Neural cell (in vitro differentiated cells): ENCODE data around the gene LSM14A.

Experiments used
- EP300 ChIP-seq: fragments of 450-650 bp; conservative IDR thresholded peaks from 2 replicates; pipeline ENCODE4 v1.6.1; 2014; ENCODE audit warnings: antibody characterized with exemption, mild to moderate bottlenecking, moderate library complexity; ENCODE audit not compliant: poor library complexity, severe bottlenecking
- EZH2 ChIP-seq: fragments of 200-600, 300-800 bp; shearing (Covaris generic), sonication (generic); IDR thresholded peaks from 2 replicates; pipeline ENCODE4 v1.6.1; 2014; ENCODE audit warnings: antibody characterized with exemption, low read length, borderline replicate concordance, mild to moderate bottlenecking; ENCODE audit not compliant: insufficient read depth, poor library complexity, severe bottlenecking
- POLR2AphosphoS5 ChIP-seq: IDR thresholded peaks from 2 replicates; pipeline ENCODE4 v1.6.1; 2012
- RAD21 ChIP-seq: fragments of 450-650 bp; conservative IDR thresholded peaks from 2 replicates; pipeline ENCODE4 v1.6.1; 2014; ENCODE audit warnings: antibody characterized with exemption, mild to moderate bottlenecking, moderate library complexity
- SMC3 ChIP-seq: fragments of 450-650 bp; conservative IDR thresholded peaks from 2 replicates; pipeline ENCODE4 v1.6.1; 2014; ENCODE audit warnings: antibody characterized with exemption, mild to moderate bottlenecking, moderate library complexity; ENCODE audit not compliant: poor library complexity
- TAF1 ChIP-seq: IDR thresholded peaks from 2 replicates; pipeline ENCODE4 v1.6.1; 2012; ENCODE audit warnings: low read depth
- TF ChIP-seq, protein P1 (sequence below): fragments of 450-650 bp; IDR thresholded peaks from 2 replicates; pipeline ENCODE4 v1.5.1; 2014; ENCODE audit warnings: antibody characterized with exemption, mild to moderate bottlenecking, moderate library complexity; ENCODE audit not compliant: poor library complexity, severe bottlenecking

GRCh38 chr19:34275705-34276104, 103.4 kb downstream of the LSM14A start:
- TF ChIP-seq, protein P1, sequence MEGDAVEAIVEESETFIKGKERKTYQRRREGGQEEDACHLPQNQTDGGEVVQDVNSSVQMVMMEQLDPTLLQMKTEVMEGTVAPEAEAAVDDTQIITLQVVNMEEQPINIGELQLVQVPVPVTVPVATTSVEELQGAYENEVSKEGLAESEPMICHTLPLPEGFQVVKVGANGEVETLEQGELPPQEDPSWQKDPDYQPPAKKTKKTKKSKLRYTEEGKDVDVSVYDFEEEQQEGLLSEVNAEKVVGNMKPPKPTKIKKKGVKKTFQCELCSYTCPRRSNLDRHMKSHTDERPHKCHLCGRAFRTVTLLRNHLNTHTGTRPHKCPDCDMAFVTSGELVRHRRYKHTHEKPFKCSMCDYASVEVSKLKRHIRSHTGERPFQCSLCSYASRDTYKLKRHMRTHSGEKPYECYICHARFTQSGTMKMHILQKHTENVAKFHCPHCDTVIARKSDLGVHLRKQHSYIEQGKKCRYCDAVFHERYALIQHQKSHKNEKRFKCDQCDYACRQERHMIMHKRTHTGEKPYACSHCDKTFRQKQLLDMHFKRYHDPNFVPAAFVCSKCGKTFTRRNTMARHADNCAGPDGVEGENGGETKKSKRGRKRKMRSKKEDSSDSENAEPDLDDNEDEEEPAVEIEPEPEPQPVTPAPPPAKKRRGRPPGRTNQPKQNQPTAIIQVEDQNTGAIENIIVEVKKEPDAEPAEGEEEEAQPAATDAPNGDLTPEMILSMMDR: no peak
- no peak for TF ChIP-seq RAD21
- no peak for TF ChIP-seq POLR2AphosphoS5
- no peak for TF ChIP-seq EP300
- TF ChIP-seq EZH2: no peak
- TF ChIP-seq TAF1: no peak
- no peak for TF ChIP-seq SMC3
